ENCODE results near the gene WDR37.

The WDR37 gene

DNA sequence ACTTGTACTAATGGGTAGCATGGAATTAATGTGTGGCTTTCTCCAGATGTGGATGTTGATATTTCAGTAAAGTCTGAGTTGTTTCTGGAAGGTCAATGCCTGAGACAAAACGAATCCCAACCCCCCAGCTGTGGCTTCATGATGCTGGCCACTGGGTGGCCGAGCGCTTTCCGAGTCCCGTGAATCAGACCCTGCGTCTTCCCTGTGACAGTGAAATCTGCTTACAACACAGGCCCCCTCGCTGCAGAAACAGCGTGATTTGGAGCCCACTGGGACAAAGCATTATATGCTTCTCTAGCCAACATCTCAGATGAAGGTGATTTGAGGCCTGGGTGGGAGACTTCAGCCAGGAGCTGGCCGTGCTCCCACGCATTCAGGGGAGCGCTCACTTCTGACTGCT lies 124.7 kb downstream of the WDR37 start:
- POLR2A ChIA-PET (ENCODE audit: low non-redundant PET), result no interaction called here
- CTCF ChIA-PET, result no interaction called here
- H3K27ac ChIP-seq, result no peak overlapping the region
- TF ChIP-seq, protein P1, sequence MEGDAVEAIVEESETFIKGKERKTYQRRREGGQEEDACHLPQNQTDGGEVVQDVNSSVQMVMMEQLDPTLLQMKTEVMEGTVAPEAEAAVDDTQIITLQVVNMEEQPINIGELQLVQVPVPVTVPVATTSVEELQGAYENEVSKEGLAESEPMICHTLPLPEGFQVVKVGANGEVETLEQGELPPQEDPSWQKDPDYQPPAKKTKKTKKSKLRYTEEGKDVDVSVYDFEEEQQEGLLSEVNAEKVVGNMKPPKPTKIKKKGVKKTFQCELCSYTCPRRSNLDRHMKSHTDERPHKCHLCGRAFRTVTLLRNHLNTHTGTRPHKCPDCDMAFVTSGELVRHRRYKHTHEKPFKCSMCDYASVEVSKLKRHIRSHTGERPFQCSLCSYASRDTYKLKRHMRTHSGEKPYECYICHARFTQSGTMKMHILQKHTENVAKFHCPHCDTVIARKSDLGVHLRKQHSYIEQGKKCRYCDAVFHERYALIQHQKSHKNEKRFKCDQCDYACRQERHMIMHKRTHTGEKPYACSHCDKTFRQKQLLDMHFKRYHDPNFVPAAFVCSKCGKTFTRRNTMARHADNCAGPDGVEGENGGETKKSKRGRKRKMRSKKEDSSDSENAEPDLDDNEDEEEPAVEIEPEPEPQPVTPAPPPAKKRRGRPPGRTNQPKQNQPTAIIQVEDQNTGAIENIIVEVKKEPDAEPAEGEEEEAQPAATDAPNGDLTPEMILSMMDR (conservative IDR thresholded peaks at IDR 0.05; ENCODE audit: low read depth), result no peak
- no peak for DNase-seq (ENCODE audit: low spot score)

Measured in RWPE1 (cell line).